ENCODE results near the gene DIDO1. TPM values are rescaled to one million over a fixed set of nuclear protein-coding genes. Genes with fewer than 3 reads are reported as not detected.

Gene DIDO1
- total RNA-seq, 3 donors from 2014 or later (not counting 1 experiment from before 2014, with no cell fraction given): 79.5 to 116 (median 83.4) TPM

- Histone ChIP-seq H3K4me1 (ENCODE audit: control insufficient read depth, insufficient read depth, low read length) (peaks cover 13% of the 10 kb centered on the region), H3K27ac (ENCODE audit: low read length) (no peak overlapping the region), H3K4me3 (ENCODE audit: low read length) (no peak overlapping the region), H3K27me3 (ENCODE audit: control insufficient read depth, insufficient read depth, low read length) (no peaks in the 10 kb centered on the region), H3K36me3 (ENCODE audit: control insufficient read depth, insufficient read depth, low read length) (peaks cover 44% of the 10 kb centered on the region), H3K9me3 (ENCODE audit: control insufficient read depth, insufficient read depth, low read length) (no peaks in the 10 kb centered on the region)
- no peak for TF ChIP-seq CTCF (IDR thresholded peaks at IDR 0.05)
- peak overlapping the region; percentile 34 to 77 for H3K27ac Mint-ChIP-seq
- peaks cover 25 to 28% of the 10 kb centered on the region in 2 donors for H3K4me1 Mint-ChIP-seq
- no peak overlapping the region for H3K4me3 Mint-ChIP-seq
- DNase-seq: no peak
- no peak for ATAC-seq
- no peaks in the 10 kb centered on the region for H3K27me3 Mint-ChIP-seq (ENCODE audit: low read depth in 2 of 2)
- H3K9me3 Mint-ChIP-seq: no peaks in the 10 kb centered on the region
- 89% methylated on average over 16 of the region's 16 CpGs for WGBS (ENCODE audit: insufficient coverage)
- H3K36me3 Mint-ChIP-seq: peaks cover 7% of the 10 kb centered on the region
- intact Hi-C loops (cut with micrococcal nuclease): no loop called here
Measured at GRCh38 chr20:62898093-62898964, 28.0 kb downstream of the DIDO1 start.

GRCh38 chr20:62897666-62898065 lies 28.6 kb downstream of the DIDO1 start:
- Histone ChIP-seq H3K27me3 (ENCODE audit: control insufficient read depth, insufficient read depth, low read length) (no peaks in the 10 kb centered on the region), H3K9me3 (ENCODE audit: control insufficient read depth, insufficient read depth, low read length) (no peaks in the 10 kb centered on the region), H3K4me1 (ENCODE audit: control insufficient read depth, insufficient read depth, low read length) (peaks cover 13% of the 10 kb centered on the region), H3K4me3 (ENCODE audit: low read length) (no peak overlapping the region), H3K27ac (ENCODE audit: low read length) (no peak overlapping the region), H3K36me3 (ENCODE audit: control insufficient read depth, insufficient read depth, low read length) (peaks cover 44% of the 10 kb centered on the region)
- 95% methylated on average over 11 of the region's 11 CpGs for WGBS (ENCODE audit: insufficient coverage)
- Mint-ChIP-seq H3K4me1 (peaks cover 25 to 28% of the 10 kb centered on the region in 2 donors), H3K9me3 (no peaks in the 10 kb centered on the region), H3K27me3 (ENCODE audit: low read depth in 2 of 2) (no peaks in the 10 kb centered on the region), H3K36me3 (peaks cover 7% of the 10 kb centered on the region), H3K27ac (no peak overlapping the region), H3K4me3 (no peak overlapping the region)
- TF ChIP-seq CTCF (IDR thresholded peaks at IDR 0.05): no peak
- DNase-seq (no peak), ATAC-seq (no peak)
- intact Hi-C loops (cut with micrococcal nuclease): no loop called here

- Histone ChIP-seq H3K9me3 (ENCODE audit: control insufficient read depth, insufficient read depth, low read length) (no peaks in the 10 kb centered on the region), H3K27ac (ENCODE audit: low read length) (no peak overlapping the region), H3K4me1 (ENCODE audit: control insufficient read depth, insufficient read depth, low read length) (peaks cover 13% of the 10 kb centered on the region), H3K36me3 (ENCODE audit: control insufficient read depth, insufficient read depth, low read length) (peaks cover 46% of the 10 kb centered on the region), H3K27me3 (ENCODE audit: control insufficient read depth, insufficient read depth, low read length) (no peaks in the 10 kb centered on the region), H3K4me3 (ENCODE audit: low read length) (no peak overlapping the region)
- intact Hi-C loops (cut with micrococcal nuclease): no loop called here
- 93% methylated on average over 16 of the region's 16 CpGs for WGBS (ENCODE audit: insufficient coverage)
- Mint-ChIP-seq H3K27ac (no peak overlapping the region), H3K36me3 (peaks cover 7% of the 10 kb centered on the region), H3K27me3 (ENCODE audit: low read depth in 2 of 2) (no peaks in the 10 kb centered on the region), H3K9me3 (no peaks in the 10 kb centered on the region), H3K4me1 (peaks cover 25 to 28% of the 10 kb centered on the region in 2 donors), H3K4me3 (no peak overlapping the region)
- ATAC-seq (no peak), DNase-seq (no peak)
- no peak for TF ChIP-seq CTCF (IDR thresholded peaks at IDR 0.05)
Measured at GRCh38 chr20:62896526-62896925, 29.8 kb downstream of the DIDO1 start.
